ENCODE measurements around the gene SERTAD1.

GRCh38 chr19:40442328-40443130, 16.7 kb upstream of the SERTAD1 start:
- TF ChIP-seq, protein P1, sequence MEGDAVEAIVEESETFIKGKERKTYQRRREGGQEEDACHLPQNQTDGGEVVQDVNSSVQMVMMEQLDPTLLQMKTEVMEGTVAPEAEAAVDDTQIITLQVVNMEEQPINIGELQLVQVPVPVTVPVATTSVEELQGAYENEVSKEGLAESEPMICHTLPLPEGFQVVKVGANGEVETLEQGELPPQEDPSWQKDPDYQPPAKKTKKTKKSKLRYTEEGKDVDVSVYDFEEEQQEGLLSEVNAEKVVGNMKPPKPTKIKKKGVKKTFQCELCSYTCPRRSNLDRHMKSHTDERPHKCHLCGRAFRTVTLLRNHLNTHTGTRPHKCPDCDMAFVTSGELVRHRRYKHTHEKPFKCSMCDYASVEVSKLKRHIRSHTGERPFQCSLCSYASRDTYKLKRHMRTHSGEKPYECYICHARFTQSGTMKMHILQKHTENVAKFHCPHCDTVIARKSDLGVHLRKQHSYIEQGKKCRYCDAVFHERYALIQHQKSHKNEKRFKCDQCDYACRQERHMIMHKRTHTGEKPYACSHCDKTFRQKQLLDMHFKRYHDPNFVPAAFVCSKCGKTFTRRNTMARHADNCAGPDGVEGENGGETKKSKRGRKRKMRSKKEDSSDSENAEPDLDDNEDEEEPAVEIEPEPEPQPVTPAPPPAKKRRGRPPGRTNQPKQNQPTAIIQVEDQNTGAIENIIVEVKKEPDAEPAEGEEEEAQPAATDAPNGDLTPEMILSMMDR (IDR thresholded peaks at IDR 0.05; ENCODE audit: insufficient read depth, low read depth, low read length) = no peak
- no peak for TF ChIP-seq EZH2 (IDR thresholded peaks at IDR 0.05; ENCODE audit: insufficient read depth, low read length)

All from astrocyte (in vitro differentiated cells and primary cell).